ENCODE results near the gene HINFP.

- TF ChIP-seq CTCF (IDR thresholded peaks at IDR 0.05) (no peak), EP300 (IDR thresholded peaks at IDR 0.05) (no peak)
These were observed 28.2 kb upstream of the HINFP start for GRCh38 chr11:119092880-119093842.

Measured in tibial nerve (tissue), 4 donors.